CD14-positive monocyte (primary cell): ENCODE data around the gene CCDC9B. TPM values are rescaled to one million over a fixed set of nuclear protein-coding genes. Genes with fewer than 3 reads are reported as not detected.

ENCODE experiments used
- DNase-seq, 3 donors: peaks; one replicate each; pipeline ENCODE4 v3.0.0-alpha.2; 2011 to 2022
- H2AFZ ChIP-seq: 2 replicates; pipeline ENCODE4 v1.6.0; 2012; ENCODE audit warnings: mild to moderate bottlenecking, low read depth, low read length, inconsistent platforms; ENCODE audit not compliant: insufficient read depth, poor library complexity, severe bottlenecking
- H3K27ac ChIP-seq, 2 donors: 1 replicate in 1 of 2; 2 replicates in 1 of 2; pipeline ENCODE4 v1.5.1; 2012 to 2013; ENCODE audit warnings: low read length in 2 of 2, control low read depth in 1 of 2, inconsistent platforms in 1 of 2, low read depth in 1 of 2, mild to moderate bottlenecking in 1 of 2
- H3K27me3 ChIP-seq, 2 donors: one replicate each; pipeline versions ENCODE4 v1.6.0 to v1.6.1; 2011 to 2013; ENCODE audit warnings: low read length in 2 of 2; ENCODE audit not compliant: control insufficient read depth in 2 of 2, insufficient read depth in 2 of 2
- H3K36me3 ChIP-seq, 2 donors: replicated peaks in 1 of 2; 1 replicate in 1 of 2; 2 replicates in 1 of 2; pipeline versions ENCODE4 v1.5.1 to v1.6.1; 2012 to 2013; ENCODE audit warnings: low read length in 2 of 2, control low read depth in 1 of 2, inconsistent platforms in 1 of 2, mild to moderate bottlenecking in 1 of 2; ENCODE audit not compliant: insufficient read depth in 2 of 2, control insufficient read depth in 1 of 2
- H3K4me1 ChIP-seq, 2 donors: 1 replicate in 1 of 2; 2 replicates in 1 of 2; pipeline versions ENCODE4 v1.5.1 to v1.6.1; 2012 to 2013; ENCODE audit warnings: low read length in 2 of 2, control low read depth in 1 of 2, inconsistent platforms in 1 of 2, mild to moderate bottlenecking in 1 of 2, moderate library complexity in 1 of 2; ENCODE audit not compliant: insufficient read depth in 2 of 2, control insufficient read depth in 1 of 2
- H3K4me2 ChIP-seq: replicated peaks from 2 replicates; pipeline ENCODE3; 2012; ENCODE audit warnings: low read length, moderate library complexity, mild to moderate bottlenecking; ENCODE audit not compliant: poor library complexity, severe bottlenecking; ENCODE audit errors: extremely low read depth
- H3K4me3 ChIP-seq, 3 experiments: fragments of 200-600 bp in 1 of 3; sonication (generic) in 1 of 3; replicated peaks in 1 of 3; 1 replicate in 2 of 3; 2 replicates in 1 of 3; pipeline ENCODE4 v1.5.1; 2011 to 2013; ENCODE audit warnings: low read length in 3 of 3, mild to moderate bottlenecking in 3 of 3, control low read depth in 2 of 3, low read depth in 2 of 3, inconsistent platforms in 1 of 3, moderate library complexity in 1 of 3
- H3K79me2 ChIP-seq: 2 replicates; pipeline ENCODE4 v1.6.0; 2012; ENCODE audit warnings: mild to moderate bottlenecking, control low read depth, inconsistent platforms, low read length, moderate library complexity; ENCODE audit not compliant: insufficient read depth
- H3K9ac ChIP-seq: 2 replicates; pipeline ENCODE4 v1.6.0; 2017; ENCODE audit warnings: low read length, mild to moderate bottlenecking; ENCODE audit not compliant: insufficient read depth, poor library complexity, severe bottlenecking
- H3K9me3 ChIP-seq, 2 donors: replicated peaks in 1 of 2; 1 replicate in 1 of 2; 2 replicates in 1 of 2; pipeline versions ENCODE4 v1.5.1 to v1.6.1; 2012 to 2013; ENCODE audit warnings: low read length in 2 of 2, control low read depth in 1 of 2; ENCODE audit not compliant: control insufficient read depth in 1 of 2, insufficient read depth in 1 of 2
- H4K20me1 ChIP-seq: 2 replicates; pipeline ENCODE4 v1.6.0; 2012; ENCODE audit warnings: mild to moderate bottlenecking, low read length, control low read depth, moderate library complexity; ENCODE audit not compliant: insufficient read depth
- H3K27ac Mint-ChIP-seq, 7 donors: one replicate each; pipeline ENCODE4 v1.8.0; 2020; ENCODE audit warnings: mild to moderate bottlenecking in 7 of 7, mixed read lengths in 7 of 7, moderate library complexity in 6 of 7, inconsistent platforms in 2 of 7
- H3K27me3 Mint-ChIP-seq, 3 donors: one replicate each; pipeline ENCODE4 v1.8.0; 2021 to 2022; ENCODE audit warnings: low read depth in 3 of 3, mild to moderate bottlenecking in 3 of 3, mixed read lengths in 3 of 3, moderate library complexity in 3 of 3, inconsistent platforms in 1 of 3
- H3K36me3 Mint-ChIP-seq, 2 donors: one replicate each; pipeline ENCODE4 v1.8.0; 2020; ENCODE audit warnings: mixed read lengths in 2 of 2, inconsistent platforms in 1 of 2, mild to moderate bottlenecking in 1 of 2
- H3K4me1 Mint-ChIP-seq: one replicate; pipeline ENCODE4 v1.8.0; 2020; ENCODE audit warnings: mild to moderate bottlenecking, mixed read lengths
- H3K4me3 Mint-ChIP-seq, 2 donors: one replicate each; pipeline ENCODE4 v1.8.0; 2020; ENCODE audit warnings: mild to moderate bottlenecking in 2 of 2, mixed read lengths in 2 of 2, moderate library complexity in 1 of 2
- H3K9me3 Mint-ChIP-seq, 7 donors: one replicate each; pipeline ENCODE4 v1.8.0; 2020 to 2022; ENCODE audit warnings: mixed read lengths in 7 of 7, mild to moderate bottlenecking in 6 of 7, moderate library complexity in 6 of 7, inconsistent platforms in 2 of 7
- WGBS: methylation state at CpG from one replicate; pipeline ENCODE4 v1.1.5; 2013; ENCODE audit warnings: missing lambda C conversion rate; ENCODE audit not compliant: insufficient coverage; 5-methylcytosine and 5-hydroxymethylcytosine counted together
- intact Hi-C, 2 donors: fragments of 100-400 bp; cut with micrococcal nuclease; formaldehyde crosslinking; loops; one replicate each; pipeline versions ENCODE4 v1.15.0 to v1.15.1; 2023
- polyA plus RNA-seq, 3 donors: library from polyadenylated mRNA; depleted of rRNA in 1 of 3; unstranded in 2 of 3; stranded (reverse) in 1 of 3; fragments of 300-500 nt in 2 of 3; fragments of >200 nt in 1 of 3; fragmentation: Illumina TruSeq in 2 of 3; gene quantifications; 1 replicate in 2 of 3; 2 replicates in 1 of 3; pipeline ENCODE4 v1.2.3, GENCODE V29; 2012 to 2021
- TF ChIP-seq, protein P1 (sequence below): fragments of 200-600 bp; IDR thresholded peaks from one replicate; pipeline ENCODE4 v1.8.0; 2022; ENCODE audit warnings: antibody characterized with exemption, mild to moderate bottlenecking

Gene CCDC9B
- polyA plus RNA-seq, 3 donors: 0.13 to 2.2 (median 0.39) TPM

DNA sequence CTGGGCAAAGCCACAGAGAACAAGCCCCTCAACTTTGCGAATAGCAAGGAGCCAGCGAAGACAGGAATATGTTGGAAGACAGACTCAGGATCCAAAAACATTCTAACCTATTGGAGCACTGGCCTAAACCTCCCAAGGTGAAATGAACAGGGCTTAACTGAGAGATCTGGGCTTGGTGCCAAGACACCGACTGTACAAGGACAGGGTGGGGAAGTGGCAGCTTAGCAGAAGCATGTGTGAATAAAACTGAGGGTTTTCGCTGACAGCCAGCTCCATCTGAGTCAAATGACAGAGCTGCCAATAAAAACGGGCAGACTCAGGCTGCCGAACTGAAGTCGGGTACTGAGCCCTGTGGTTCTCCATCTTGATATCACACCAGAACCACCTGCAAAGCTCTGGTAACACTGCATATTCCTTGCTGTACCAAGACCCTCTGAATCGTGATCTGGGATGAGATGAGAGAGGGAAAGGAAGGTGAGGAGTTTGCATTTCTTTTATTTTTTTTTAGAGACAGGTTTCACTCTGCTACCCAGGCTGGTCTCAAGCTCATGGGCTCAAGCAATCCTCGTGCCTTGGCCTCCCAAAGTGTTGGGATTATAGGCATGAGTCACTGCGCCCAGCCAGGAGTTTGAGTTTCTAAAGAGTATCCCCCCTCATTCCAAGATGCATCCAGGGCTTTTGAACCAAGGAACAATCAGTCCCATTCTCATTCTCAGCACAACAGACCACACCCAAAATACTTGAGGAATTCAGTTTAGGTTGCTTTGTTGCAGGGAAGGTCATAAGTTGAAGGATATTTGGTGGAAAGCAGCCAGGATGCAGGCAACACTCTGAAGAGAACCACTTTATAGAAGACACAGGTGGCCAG lies 27.0 kb downstream of the CCDC9B start:
- Mint-ChIP-seq H3K9me3 (no peaks in the 10 kb centered on the region), H3K4me3 (peak overlapping the region in 1 of 2 donors; percentile 59), H3K4me1 (peaks cover 35% of the 10 kb centered on the region), H3K36me3 (peaks cover 0 to 2% of the 10 kb centered on the region in 2 donors), H3K27me3 (peaks cover 15 to 21% (median 16%) of the 10 kb centered on the region in 3 donors), H3K27ac (peak overlapping the region in 4 of 7 donors; percentile 35 to 83 (median 75))
- intact Hi-C loops: loop anchor here (5.0 kb wide), 1 partner anchor 36 kb away; no protein-coding TSS in a partner anchor
- Histone ChIP-seq H3K9ac (no peak overlapping the region), H3K9me3 (no peaks in the 10 kb centered on the region), H2AFZ (no peak overlapping the region), H3K79me2 (peaks cover 10% of the 10 kb centered on the region), H3K27me3 (peaks cover 4 to 10% of the 10 kb centered on the region in 2 donors), H3K27ac (no peak overlapping the region), H3K36me3 (no peaks in the 10 kb centered on the region), H3K4me1 (peaks cover 28% of the 10 kb centered on the region in 2 donors), H3K4me2 (peak overlapping the region; percentile 3), H3K4me3 (no peak overlapping the region), H4K20me1 (peaks cover 4% of the 10 kb centered on the region)
- WGBS: 29% methylated on average over 9 of the region's 10 CpGs
- DNase-seq: peak; percentile 59 to 68 (median 64)
- TF ChIP-seq, protein P1, sequence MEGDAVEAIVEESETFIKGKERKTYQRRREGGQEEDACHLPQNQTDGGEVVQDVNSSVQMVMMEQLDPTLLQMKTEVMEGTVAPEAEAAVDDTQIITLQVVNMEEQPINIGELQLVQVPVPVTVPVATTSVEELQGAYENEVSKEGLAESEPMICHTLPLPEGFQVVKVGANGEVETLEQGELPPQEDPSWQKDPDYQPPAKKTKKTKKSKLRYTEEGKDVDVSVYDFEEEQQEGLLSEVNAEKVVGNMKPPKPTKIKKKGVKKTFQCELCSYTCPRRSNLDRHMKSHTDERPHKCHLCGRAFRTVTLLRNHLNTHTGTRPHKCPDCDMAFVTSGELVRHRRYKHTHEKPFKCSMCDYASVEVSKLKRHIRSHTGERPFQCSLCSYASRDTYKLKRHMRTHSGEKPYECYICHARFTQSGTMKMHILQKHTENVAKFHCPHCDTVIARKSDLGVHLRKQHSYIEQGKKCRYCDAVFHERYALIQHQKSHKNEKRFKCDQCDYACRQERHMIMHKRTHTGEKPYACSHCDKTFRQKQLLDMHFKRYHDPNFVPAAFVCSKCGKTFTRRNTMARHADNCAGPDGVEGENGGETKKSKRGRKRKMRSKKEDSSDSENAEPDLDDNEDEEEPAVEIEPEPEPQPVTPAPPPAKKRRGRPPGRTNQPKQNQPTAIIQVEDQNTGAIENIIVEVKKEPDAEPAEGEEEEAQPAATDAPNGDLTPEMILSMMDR: no peak

GRCh38 chr15:40312370-40313158 lies 28.2 kb downstream of the CCDC9B start:
- Histone ChIP-seq H2AFZ (no peak overlapping the region), H3K36me3 (no peaks in the 10 kb centered on the region), H3K79me2 (peaks cover 18% of the 10 kb centered on the region), H3K4me3 (no peak overlapping the region), H3K9me3 (no peaks in the 10 kb centered on the region), H3K9ac (no peak overlapping the region), H3K27ac (no peak overlapping the region), H3K4me1 (peaks cover 30 to 37% of the 10 kb centered on the region in 2 donors), H4K20me1 (peaks cover 4% of the 10 kb centered on the region), H3K4me2 (no peak overlapping the region), H3K27me3 (peaks cover 4 to 10% of the 10 kb centered on the region in 2 donors)
- no peak for DNase-seq
- peaks cover 0 to 2% of the 10 kb centered on the region in 2 donors for H3K36me3 Mint-ChIP-seq
- WGBS: 95% methylated on average over 8 of the region's 10 CpGs
- intact Hi-C loops: loop anchor here (5.0 kb wide), 1 partner anchor 35 kb away; no protein-coding TSS in a partner anchor
- TF ChIP-seq, protein P1: no peak
- H3K27me3 Mint-ChIP-seq: peaks cover 15 to 21% (median 16%) of the 10 kb centered on the region in 3 donors
- no peak overlapping the region for H3K27ac Mint-ChIP-seq
- H3K9me3 Mint-ChIP-seq: no peaks in the 10 kb centered on the region
- H3K4me3 Mint-ChIP-seq: no peak overlapping the region
- peaks cover 40% of the 10 kb centered on the region for H3K4me1 Mint-ChIP-seq
